Testis (tissue), 3 donors: ENCODE measurements around the gene DOHH. TPM values are rescaled to one million over a fixed set of nuclear protein-coding genes. Genes with fewer than 3 reads are reported as not detected.

Experiments
- DNase-seq: peaks from one replicate; pipeline ENCODE4 v3.0.0-alpha.2; 2019
- H3K27ac ChIP-seq, 2 donors: fragments of 200-600 bp; sonication (generic); one replicate each; pipeline ENCODE4 v1.5.1; 2019
- H3K27me3 ChIP-seq: fragments of 200-600 bp; sonication (generic); one replicate; pipeline ENCODE4 v1.5.1; 2019
- H3K36me3 ChIP-seq: fragments of 200-600 bp; sonication (generic); one replicate; pipeline ENCODE4 v1.5.1; 2017; ENCODE audit warnings: low read depth; ENCODE audit errors: missing control alignments
- H3K4me1 ChIP-seq: fragments of 200-600 bp; sonication (generic); one replicate; pipeline ENCODE4 v1.5.1; 2019
- H3K4me3 ChIP-seq, 2 donors: fragments of 200-600 bp; sonication (generic); one replicate each; pipeline ENCODE4 v1.5.1; 2017 to 2019
- H3K9me3 ChIP-seq: fragments of 200-600 bp; sonication (generic); one replicate; pipeline ENCODE4 v1.5.1; 2017
- CTCF ChIP-seq, 3 experiments: fragments of 450-650 bp in 2 of 3; fragments of 200-600 bp in 1 of 3; sonication (generic) in 1 of 3; IDR thresholded peaks; one replicate each; pipeline ENCODE4 v1.5.1; 2016 to 2019; ENCODE audit warnings: antibody characterized with exemption in 3 of 3, mild to moderate bottlenecking in 2 of 3, moderate library complexity in 1 of 3
- POLR2A ChIP-seq: fragments of 450-650 bp; IDR thresholded peaks from one replicate; pipeline ENCODE4 v1.6.1; 2017; ENCODE audit warnings: antibody characterized with exemption, mild to moderate bottlenecking, moderate library complexity
- WGBS, 2 donors: methylation state at CpG; one replicate each; pipeline ENCODE4 v1.1.5; 2018; 5-methylcytosine and 5-hydroxymethylcytosine counted together
- intact Hi-C: fragments of 100-400 bp; cut with DNase I; formaldehyde crosslinking; loops from one replicate; pipeline ENCODE4 v1.15.1; 2023; ENCODE audit warnings: low total_unique reads
- polyA plus RNA-seq: library from polyadenylated mRNA; stranded (reverse); fragments of 350-450 nt; fragmentation: Illumina TruSeq; extraction: RNeasy Lipid Tissue Mini Kit (QIAGEN cat#74804); gene quantifications from one replicate; pipeline ENCODE4 v1.2.3, GENCODE V29; 2014; ENCODE audit warnings: low read depth, low replicate concordance; ENCODE audit not compliant: insufficient read depth
- total RNA-seq, 2 donors: library from RNA; depleted of rRNA; stranded (reverse); fragments of >200 nt; gene quantifications; one replicate each; pipeline ENCODE4 v1.2.3, GENCODE V29; 2016

The DOHH gene
- total and polyA plus RNA-seq, 3 donors from 2014 or later, result 10.7 to 29.1 (median 23.5) TPM

- intact Hi-C loops, result no loop called here
- Histone ChIP-seq H3K27me3 (no peaks in the 10 kb centered on the region), H3K27ac (no peak within 1 kb of the TSS), H3K4me3 (no peak within 1 kb of the TSS), H3K9me3 (no peaks in the 10 kb centered on the region), H3K4me1 (no peaks in the 10 kb centered on the region), H3K36me3 (no peaks in the 10 kb centered on the region)
- 42% methylated on average over 10 to 20 of the region's 27 CpGs for WGBS, 2 donors
- DNase-seq, result no peak
- TF ChIP-seq CTCF (IDR thresholded peaks at IDR 0.05) (no peak), POLR2A (no peak)
Observed at GRCh38 chr19:3480383-3481091, 19.9 kb downstream of the DOHH start, which contains the start of gene SMIM24. Gene SMIM24, minus strand, starts transcription at chr19:3480525. Its CDS starts 62 bp downstream, at chr19:3480463.

DNA sequence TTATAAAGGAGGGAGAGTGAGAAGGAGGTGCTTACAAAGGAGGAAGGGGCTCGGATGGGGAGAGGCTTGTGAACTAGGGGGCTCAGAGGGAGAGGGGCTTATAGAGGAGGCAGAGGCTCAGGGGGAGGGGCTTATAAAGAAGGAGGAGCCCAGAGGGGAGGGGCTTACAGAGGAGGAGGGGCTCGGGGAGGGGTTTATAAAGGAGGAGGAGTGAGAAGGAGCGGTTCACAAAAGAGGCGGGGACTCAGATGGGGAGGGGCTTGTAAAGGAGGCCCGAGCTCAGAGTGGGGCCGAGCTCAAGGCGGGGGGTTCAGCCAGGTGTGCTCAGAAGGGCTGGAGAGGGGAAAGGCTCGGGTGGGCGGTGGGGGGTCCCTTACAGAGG is 20.6 kb downstream of the DOHH start:
- TF ChIP-seq CTCF (IDR thresholded peaks at IDR 0.05) (no peak), POLR2A (no peak)
- H3K4me1 ChIP-seq, result no peaks in the 10 kb centered on the region
- no peak for DNase-seq
- H3K9me3 ChIP-seq, result no peaks in the 10 kb centered on the region
- no peak overlapping the region for H3K4me3 ChIP-seq
- H3K27ac ChIP-seq, result no peak overlapping the region
- no peaks in the 10 kb centered on the region for H3K36me3 ChIP-seq
- 19 to 39% methylated on average over 9 of the region's 9 CpGs for WGBS, 2 donors
- intact Hi-C loops, result no loop called here
- H3K27me3 ChIP-seq, result no peaks in the 10 kb centered on the region

DNA sequence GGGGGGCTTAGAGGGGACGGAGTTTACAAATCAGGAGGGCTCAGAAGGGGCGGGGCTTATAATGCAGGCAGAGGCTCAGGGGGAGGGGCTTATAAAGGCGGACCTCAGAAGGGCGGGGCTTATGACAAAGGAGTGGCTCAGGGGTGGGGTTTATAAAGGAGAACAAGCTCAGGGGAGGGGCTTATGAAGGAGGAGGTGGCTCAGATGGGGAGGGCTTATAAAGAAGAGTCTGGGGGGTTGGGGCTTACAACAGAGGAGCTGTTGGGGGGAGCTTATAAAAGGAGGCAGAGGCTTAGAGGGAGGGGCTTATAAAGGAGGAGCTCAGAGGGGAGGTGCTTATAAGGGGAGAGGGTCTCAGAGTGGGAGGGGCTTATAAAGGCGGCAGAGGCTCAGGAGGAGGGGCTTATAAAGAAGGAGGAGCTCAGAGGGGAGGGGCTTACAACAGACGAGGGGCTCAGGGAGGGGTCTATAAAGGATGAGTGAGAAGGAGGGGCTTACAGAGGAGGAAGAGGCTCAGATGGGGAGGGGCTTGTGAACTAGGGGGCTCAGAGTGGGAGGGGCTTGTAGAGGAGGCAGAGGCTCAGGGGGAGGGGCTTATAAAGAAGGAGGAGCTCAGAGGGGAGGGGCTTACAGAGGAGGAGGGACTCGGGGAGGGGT is 21.2 kb downstream of the DOHH start:
- intact Hi-C loops, result no loop called here
- no peak for TF ChIP-seq CTCF (IDR thresholded peaks at IDR 0.05)
- TF ChIP-seq POLR2A, result no peak

GRCh38 chr19:3478409-3479176 is 21.9 kb downstream of the DOHH start:
- 28 to 34% methylated on average over 24 to 27 of the region's 27 CpGs for WGBS, 2 donors
- DNase-seq, result no peak
- H3K4me1 ChIP-seq, result no peaks in the 10 kb centered on the region
- H3K27ac ChIP-seq, result no peak overlapping the region
- no peaks in the 10 kb centered on the region for H3K9me3 ChIP-seq
- no peaks in the 10 kb centered on the region for H3K27me3 ChIP-seq
- no peak for TF ChIP-seq POLR2A
- no peak for TF ChIP-seq CTCF (IDR thresholded peaks at IDR 0.05)
- no peak overlapping the region for H3K4me3 ChIP-seq
- no peaks in the 10 kb centered on the region for H3K36me3 ChIP-seq
- intact Hi-C loops, result no loop called here

More for the DNA sequence above, 21.2 kb downstream of the DOHH start:
- 32 to 38% methylated on average over 7 of the region's 7 CpGs for WGBS, 2 donors
- Histone ChIP-seq H3K27ac (no peak overlapping the region), H3K4me1 (no peaks in the 10 kb centered on the region), H3K9me3 (no peaks in the 10 kb centered on the region), H3K27me3 (no peaks in the 10 kb centered on the region), H3K4me3 (no peak overlapping the region), H3K36me3 (no peaks in the 10 kb centered on the region)
- peak; percentile 74 for DNase-seq
